ENCODE results near the gene TAAR6. TPM values are rescaled to one million over a fixed set of nuclear protein-coding genes. Genes with fewer than 3 reads are reported as not detected.
"Not testable (repeated sequence)": the region's sequence is repeated elsewhere in the genome, so short reads cannot be mapped to it uniquely, and the experiment has no call there.

TAAR6 gene
- polyA plus RNA-seq, 2 of the 4 experiments (the other 2 are of a cell fraction) = not detected

- FAIRE-seq = no peak
- peaks cover 8% of the 10 kb centered on the region for H3K4me1 ChIP-seq
- H3K9me3 ChIP-seq = no peaks in the 10 kb centered on the region
- ChIA-PET POLR2A (no interaction called here), CTCF (interaction anchor here (0.6 to 2.1 kb wide), 15 partner anchors 10 to 293 kb away, joined by 3 to 6 read pairs (median 3); partner anchors contain the start of genes SLC18B1, STX7 and TAAR8)
- DNase-seq (ENCODE audit: low read depth in 1 of 2, low spot score in 1 of 2) = peak in 1 of 2 experiments; percentile 60
- H3K27ac ChIP-seq = no peak overlapping the region
- TF ChIP-seq CBX8 (IDR thresholded peaks at IDR 0.05) (no peak), RAD21 (conservative IDR thresholded peaks at IDR 0.05 in 1 of 2, IDR thresholded peaks at IDR 0.05 in 1 of 2) (peak; percentile 73 to 74), MYC (IDR thresholded peaks at IDR 0.05; ENCODE audit: borderline replicate concordance, low read length) (no peak), CTCF (IDR thresholded peaks at IDR 0.05) (peak; percentile 77), RARB (CRISPR knock-in tag; IDR thresholded peaks at IDR 0.05) (no peak), POLR2A (IDR thresholded peaks at IDR 0.05; ENCODE audit: low read length) (no peak), MAFK (IDR thresholded peaks at IDR 0.05; ENCODE audit: partially characterized antibody) (no peak), NFE2L2 (conservative IDR thresholded peaks at IDR 0.05; ENCODE audit: low read length) (no peak), CEBPB (IDR thresholded peaks at IDR 0.05) (no peak), ESRRA (IDR thresholded peaks at IDR 0.05; ENCODE audit: borderline replicate concordance, low read length) (no peak), CHD2 (IDR thresholded peaks at IDR 0.05; ENCODE audit: low read length, partially characterized antibody) (no peak), HDAC2 (IDR thresholded peaks at IDR 0.05) (no peak), NR3C1 (IDR thresholded peaks at IDR 0.05) (no peak), SMC3 (IDR thresholded peaks at IDR 0.05) (peak; percentile 47; the same call in 2 of the 3 replicates), KDM1A (IDR thresholded peaks at IDR 0.05; ENCODE audit: low read depth) (no peak), MAX (IDR thresholded peaks at IDR 0.05) (no peak), USF2 (IDR thresholded peaks at IDR 0.05) (no peak), JUNB (IDR thresholded peaks at IDR 0.05) (no peak), ZFP36 (IDR thresholded peaks at IDR 0.05; ENCODE audit: borderline replicate concordance, partially characterized antibody) (no peak), PBX3 (IDR thresholded peaks at IDR 0.05) (no peak), NPAS2 (CRISPR knock-in tag; IDR thresholded peaks at IDR 0.05; ENCODE audit: borderline replicate concordance) (no peak), HOXB13 (CRISPR knock-in tag; IDR thresholded peaks at IDR 0.05; ENCODE audit: low read depth) (no peak), ZSCAN20 (CRISPR knock-in tag; IDR thresholded peaks at IDR 0.05) (no peak), ZNF302 (CRISPR knock-in tag; IDR thresholded peaks at IDR 0.05) (no peak)
- H3K4me2 ChIP-seq = peak overlapping the region; percentile 82
- H3K4me3 ChIP-seq = peak overlapping the region; percentile 32; the same call in 2 of the 3 replicates
- WGBS (ENCODE audit: missing lambda C conversion rate) = 16% methylated on average over 9 of the region's 9 CpGs
- peak; percentile 73 to 84; a peak in 4 of 6 replicates for ATAC-seq
Measured at GRCh38 chr6:132530293-132530974, 39.7 kb upstream of the TAAR6 start.

GRCh38 chr6:132534546-132534945, 35.6 kb upstream of the TAAR6 start:
- H3K9me3 ChIP-seq; H3K4me3 ChIP-seq; H3K27ac ChIP-seq; H3K4me1 ChIP-seq; POLR2A ChIA-PET; FAIRE-seq; ATAC-seq; DNase-seq (ENCODE audit: low read depth in 1 of 2, low spot score in 1 of 2); H3K4me2 ChIP-seq: not testable (repeated sequence)
- CTCF ChIA-PET = interaction anchor here (0.6 kb wide), 1 partner anchor 24 kb away, joined by 3 read pairs; no protein-coding TSS in a partner anchor
- WGBS (ENCODE audit: missing lambda C conversion rate) = 47% methylated on average over 2 of the region's 2 CpGs
